A549 treated with Mapracorat at 1 μM for 4 hours (cell line): ENCODE measurements around the gene NOC3L. TPM values are rescaled to one million over a fixed set of nuclear protein-coding genes. Genes with fewer than 3 reads are reported as not detected.

ENCODE experiments used
- total RNA-seq: library from RNA; stranded (reverse); fragments of 200-300 nt; extraction: Qiagen RNA extraction; gene quantifications from 5 replicates; pipeline ENCODE4 v1.2.3, GENCODE V29; 2022

Gene NOC3L, protein sequence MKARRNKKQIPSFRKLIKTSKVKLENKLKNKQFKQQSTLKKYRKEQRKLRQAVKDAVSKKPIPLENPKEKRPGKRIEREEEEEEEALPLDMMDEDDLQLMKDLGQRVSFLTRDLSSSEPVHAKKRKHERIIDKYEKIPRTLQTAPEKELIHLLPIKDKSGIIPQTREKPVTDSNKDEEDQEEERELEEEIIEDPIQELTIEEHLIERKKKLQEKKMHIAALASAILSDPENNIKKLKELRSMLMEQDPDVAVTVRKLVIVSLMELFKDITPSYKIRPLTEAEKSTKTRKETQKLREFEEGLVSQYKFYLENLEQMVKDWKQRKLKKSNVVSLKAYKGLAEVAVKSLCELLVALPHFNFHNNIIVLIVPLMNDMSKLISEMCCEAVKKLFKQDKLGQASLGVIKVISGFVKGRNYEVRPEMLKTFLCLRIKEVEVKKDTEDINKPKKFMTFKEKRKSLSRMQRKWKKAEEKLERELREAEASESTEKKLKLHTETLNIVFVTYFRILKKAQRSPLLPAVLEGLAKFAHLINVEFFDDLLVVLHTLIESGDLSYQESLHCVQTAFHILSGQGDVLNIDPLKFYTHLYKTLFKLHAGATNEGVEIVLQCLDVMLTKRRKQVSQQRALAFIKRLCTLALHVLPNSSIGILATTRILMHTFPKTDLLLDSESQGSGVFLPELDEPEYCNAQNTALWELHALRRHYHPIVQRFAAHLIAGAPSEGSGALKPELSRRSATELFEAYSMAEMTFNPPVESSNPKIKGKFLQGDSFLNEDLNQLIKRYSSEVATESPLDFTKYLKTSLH
- 17.4 to 23.1 TPM (median 21.2 TPM) in 5 replicates for total RNA-seq

DNA sequence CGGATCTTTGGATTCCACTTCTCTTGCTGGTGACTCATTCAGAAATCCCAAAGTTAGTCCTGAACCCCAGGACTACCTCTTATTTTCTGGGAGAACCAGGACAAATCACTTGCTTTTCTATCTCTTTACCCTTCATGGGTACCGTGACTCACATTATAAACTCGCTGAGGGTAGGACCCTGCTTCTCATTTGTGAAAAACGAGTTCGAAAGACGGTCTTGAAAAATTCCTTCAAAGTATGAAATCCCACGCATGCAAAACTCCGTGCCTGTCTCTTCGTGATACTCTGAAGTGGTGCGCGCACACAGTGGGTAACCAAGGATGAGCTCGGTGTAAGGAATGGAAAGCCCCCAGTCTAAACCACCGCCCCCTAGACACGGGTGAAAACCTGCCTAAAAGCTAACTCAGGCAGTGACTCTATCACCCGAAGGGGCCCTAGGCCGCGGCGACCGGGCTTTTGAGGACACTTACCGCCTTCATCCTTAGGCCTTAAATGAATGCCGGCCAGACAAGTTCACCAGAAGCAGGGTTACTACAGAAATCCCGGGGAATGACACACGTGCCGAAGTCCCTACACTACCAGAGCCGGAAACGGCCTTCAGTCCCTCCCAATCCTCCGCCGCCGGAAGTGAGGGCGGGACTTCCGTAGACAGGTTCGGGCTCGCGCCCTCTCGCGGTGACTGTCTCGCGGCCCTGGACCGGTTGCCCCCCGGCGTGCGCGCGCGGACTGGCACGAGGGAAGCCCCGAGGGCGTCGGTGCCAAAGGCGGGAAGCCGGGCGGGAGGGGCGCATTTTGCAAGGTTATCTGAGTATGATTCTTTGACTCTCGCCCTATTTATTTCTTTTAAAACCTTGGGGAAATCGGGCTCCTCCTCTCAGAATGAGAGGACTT, at the start of gene NOC3L:
TSS of gene NOC3L (minus strand) at position 580 of the 891 bp plus-strand sequence. CDS start at position 479, 101 bp downstream.

DNA sequence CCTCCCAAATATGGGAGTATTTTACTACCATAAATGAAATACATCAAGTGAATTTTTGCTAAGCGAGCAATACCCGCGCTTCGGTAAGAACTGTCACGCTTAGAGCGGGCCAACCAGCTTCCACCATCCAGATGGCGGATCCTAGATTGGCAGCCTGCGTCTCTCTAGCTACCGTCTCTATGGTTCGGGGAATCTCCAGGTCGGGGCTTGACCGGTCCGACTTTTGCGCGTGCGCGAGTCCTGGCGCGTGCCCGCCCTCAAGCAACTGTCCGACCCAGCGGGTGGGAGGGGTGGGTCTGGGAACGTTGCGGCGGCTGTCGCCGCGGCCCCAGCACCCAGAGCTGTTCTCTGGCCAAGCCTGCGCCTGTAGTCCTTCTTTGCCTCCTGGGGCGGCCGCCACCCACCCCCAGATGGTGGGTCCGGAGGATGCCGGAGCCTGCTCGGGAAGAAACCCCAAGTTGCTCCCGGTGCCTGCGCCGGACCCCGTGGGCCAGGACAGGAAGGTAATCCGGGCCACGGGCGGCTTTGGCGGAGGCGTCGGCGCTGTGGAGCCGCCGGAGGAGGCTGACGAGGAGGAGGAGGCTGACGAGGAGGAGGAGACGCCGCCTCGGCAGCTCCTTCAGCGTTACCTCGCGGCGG, 39.6 kb upstream of the NOC3L start, which contains the start of gene TBC1D12:
TSS of gene TBC1D12 (plus strand) at position 338 of the 639 bp plus-strand sequence. CDS start at position 411, 73 bp downstream.

Other genes starting within 250 kb of the NOC3L start
- gene TBC1D12, start 39.6 kb upstream of the NOC3L start, total RNA-seq = 5.1 to 6.5 TPM (median 5.6 TPM) in 5 replicates
- gene HELLS, start 182.8 kb upstream of the NOC3L start, total RNA-seq = 22.9 to 28.9 TPM (median 23.8 TPM) in 5 replicates